Neutrophil (primary cell): ENCODE measurements around the gene ST14.
A peak's percentile ranks its signal among the peaks of the same experiment; 100 is the strongest.

Experiments used
- H3K27ac ChIP-seq: fragments of 200-600 bp; sonication (generic); 2 replicates; pipeline ENCODE4 v1.5.1; 2016; ENCODE audit warnings: mild to moderate bottlenecking, moderate library complexity
- H3K27me3 ChIP-seq: fragments of 200-600 bp; sonication (generic); 2 replicates; pipeline ENCODE4 v1.6.0; 2016; ENCODE audit warnings: mild to moderate bottlenecking
- H3K36me3 ChIP-seq: fragments of 200-600 bp; sonication (generic); 2 replicates; pipeline ENCODE4 v1.5.1; 2017
- H3K4me1 ChIP-seq, 2 experiments: fragments of 200-600 bp in 1 of 2; sonication (generic) in 1 of 2; 1 replicate in 1 of 2; 2 replicates in 1 of 2; pipeline versions ENCODE4 v1.5.1 to v1.6.1; 2013 to 2016; ENCODE audit warnings: low read depth in 1 of 2, low read length in 1 of 2, mild to moderate bottlenecking in 1 of 2, moderate library complexity in 1 of 2; ENCODE audit not compliant: control insufficient read depth in 1 of 2, insufficient read depth in 1 of 2
- H3K4me3 ChIP-seq, 2 experiments: fragments of 200-600 bp in 1 of 2; sonication (generic) in 1 of 2; 1 replicate in 1 of 2; 2 replicates in 1 of 2; pipeline ENCODE4 v1.5.1; 2013 to 2016; ENCODE audit warnings: low read depth in 1 of 2, low read length in 1 of 2, mild to moderate bottlenecking in 1 of 2, moderate library complexity in 1 of 2
- H3K9me3 ChIP-seq: fragments of 200-600 bp; sonication (generic); 2 replicates; pipeline ENCODE4 v1.5.1; 2016
- TF ChIP-seq, protein P1 (sequence below): fragments of 200-600 bp; sonication (generic); IDR thresholded peaks from 2 replicates; pipeline ENCODE4 v1.5.1; 2016; ENCODE audit warnings: antibody characterized with exemption

ST14 gene

DNA sequence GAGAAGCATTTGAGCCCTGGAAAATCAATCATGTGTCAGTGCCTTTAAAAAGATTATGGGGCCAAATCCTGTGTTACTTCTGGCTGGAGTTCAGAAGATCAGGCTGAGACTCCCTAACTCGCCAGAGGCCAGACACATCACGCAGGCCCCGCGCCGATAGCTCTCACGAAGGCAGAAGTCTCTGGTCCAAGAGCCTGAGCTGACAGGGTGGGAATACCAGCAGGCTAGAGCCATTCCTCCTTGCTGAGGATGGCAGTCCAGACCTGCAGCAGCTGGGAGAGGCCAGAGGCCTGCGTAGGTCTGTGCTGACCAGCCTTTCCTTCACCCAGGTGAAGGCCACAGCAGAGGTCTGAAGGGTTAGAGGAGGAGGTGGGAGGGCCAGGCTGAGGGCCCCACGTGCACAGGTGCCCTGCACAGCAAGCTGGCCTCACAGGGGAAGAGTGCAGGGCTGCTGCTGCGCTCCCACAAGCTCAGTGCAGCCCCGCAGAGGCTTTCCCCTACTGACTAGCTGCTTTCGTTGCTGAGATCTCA lies 52.9 kb downstream of the ST14 start:
- Histone ChIP-seq H3K27ac (no peak overlapping the region), H3K9me3 (no peaks in the 10 kb centered on the region), H3K4me1 (peaks cover 0 to 5% of the 10 kb centered on the region in 2 experiments), H3K4me3 (no peak overlapping the region), H3K27me3 (peaks cover 34% of the 10 kb centered on the region), H3K36me3 (no peaks in the 10 kb centered on the region)
- TF ChIP-seq, protein P1, sequence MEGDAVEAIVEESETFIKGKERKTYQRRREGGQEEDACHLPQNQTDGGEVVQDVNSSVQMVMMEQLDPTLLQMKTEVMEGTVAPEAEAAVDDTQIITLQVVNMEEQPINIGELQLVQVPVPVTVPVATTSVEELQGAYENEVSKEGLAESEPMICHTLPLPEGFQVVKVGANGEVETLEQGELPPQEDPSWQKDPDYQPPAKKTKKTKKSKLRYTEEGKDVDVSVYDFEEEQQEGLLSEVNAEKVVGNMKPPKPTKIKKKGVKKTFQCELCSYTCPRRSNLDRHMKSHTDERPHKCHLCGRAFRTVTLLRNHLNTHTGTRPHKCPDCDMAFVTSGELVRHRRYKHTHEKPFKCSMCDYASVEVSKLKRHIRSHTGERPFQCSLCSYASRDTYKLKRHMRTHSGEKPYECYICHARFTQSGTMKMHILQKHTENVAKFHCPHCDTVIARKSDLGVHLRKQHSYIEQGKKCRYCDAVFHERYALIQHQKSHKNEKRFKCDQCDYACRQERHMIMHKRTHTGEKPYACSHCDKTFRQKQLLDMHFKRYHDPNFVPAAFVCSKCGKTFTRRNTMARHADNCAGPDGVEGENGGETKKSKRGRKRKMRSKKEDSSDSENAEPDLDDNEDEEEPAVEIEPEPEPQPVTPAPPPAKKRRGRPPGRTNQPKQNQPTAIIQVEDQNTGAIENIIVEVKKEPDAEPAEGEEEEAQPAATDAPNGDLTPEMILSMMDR: no peak

DNA sequence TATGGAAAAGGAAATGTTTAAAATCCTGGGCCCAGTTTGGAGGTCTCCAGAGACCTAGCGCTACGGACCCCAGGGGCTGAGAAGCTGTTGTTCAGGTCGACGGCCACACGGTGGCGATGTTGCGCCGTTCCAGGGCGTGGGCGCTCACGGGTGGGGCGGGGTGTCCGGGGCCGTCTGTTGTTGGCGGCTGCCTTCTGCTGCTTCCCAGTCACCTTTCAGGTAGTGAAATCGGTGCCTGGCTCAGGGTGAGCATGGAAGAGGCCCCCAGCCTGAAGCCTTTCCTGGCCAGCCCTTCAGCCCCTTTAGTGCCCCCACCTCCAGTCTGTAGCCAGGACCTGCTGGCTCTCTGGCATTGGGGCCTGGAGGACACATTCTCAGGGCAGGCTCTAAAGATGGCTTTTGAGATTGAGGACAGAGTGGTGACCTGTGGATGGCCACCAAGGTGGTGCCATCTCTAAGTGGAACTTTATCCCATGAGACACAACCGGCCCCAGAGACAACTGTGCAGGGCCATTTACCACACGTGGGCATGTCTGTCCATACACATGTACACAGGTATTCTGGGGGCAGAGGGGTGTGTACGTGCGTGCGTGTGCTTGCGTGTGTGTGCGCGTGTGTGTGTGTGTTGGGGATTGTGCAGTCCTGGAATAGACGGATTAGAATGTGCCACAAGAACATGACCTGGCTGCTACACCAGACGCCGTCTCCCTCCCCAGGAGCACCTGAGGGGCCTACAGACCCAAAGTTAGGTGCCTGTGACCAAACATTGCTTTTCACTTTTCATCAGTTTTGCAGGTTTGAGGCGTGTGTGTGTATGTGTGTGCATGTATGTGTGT lies 53.8 kb downstream of the ST14 start:
- H3K4me3 ChIP-seq: no peak overlapping the region
- no peaks in the 10 kb centered on the region for H3K9me3 ChIP-seq
- TF ChIP-seq, protein P1: peak; percentile 90
- no peaks in the 10 kb centered on the region for H3K36me3 ChIP-seq
- peaks cover 34% of the 10 kb centered on the region for H3K27me3 ChIP-seq
- H3K4me1 ChIP-seq: peaks cover 0 to 5% of the 10 kb centered on the region in 2 experiments
- no peak overlapping the region for H3K27ac ChIP-seq

DNA sequence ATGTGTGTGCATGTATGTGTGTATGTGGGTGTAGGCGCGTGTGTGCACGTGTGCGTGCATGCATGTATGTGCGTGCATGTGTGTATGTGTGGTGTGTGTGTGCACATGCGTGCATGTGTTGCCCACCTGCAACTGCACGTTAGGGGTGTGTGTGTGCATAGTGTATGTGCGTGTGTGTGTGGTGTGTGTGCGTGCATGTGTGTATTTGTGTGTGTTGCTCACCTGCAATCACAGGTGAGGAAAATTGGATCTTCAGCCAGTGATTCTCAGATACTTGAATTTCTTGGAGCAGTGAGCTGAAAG lies 54.3 kb downstream of the ST14 start:
- H3K9me3 ChIP-seq: no peaks in the 10 kb centered on the region
- no peak overlapping the region for H3K4me3 ChIP-seq
- H3K4me1 ChIP-seq: peaks cover 0 to 5% of the 10 kb centered on the region in 2 experiments
- H3K27me3 ChIP-seq: peaks cover 34% of the 10 kb centered on the region
- H3K27ac ChIP-seq: no peak overlapping the region
- TF ChIP-seq, protein P1: no peak
- H3K36me3 ChIP-seq: no peaks in the 10 kb centered on the region

DNA sequence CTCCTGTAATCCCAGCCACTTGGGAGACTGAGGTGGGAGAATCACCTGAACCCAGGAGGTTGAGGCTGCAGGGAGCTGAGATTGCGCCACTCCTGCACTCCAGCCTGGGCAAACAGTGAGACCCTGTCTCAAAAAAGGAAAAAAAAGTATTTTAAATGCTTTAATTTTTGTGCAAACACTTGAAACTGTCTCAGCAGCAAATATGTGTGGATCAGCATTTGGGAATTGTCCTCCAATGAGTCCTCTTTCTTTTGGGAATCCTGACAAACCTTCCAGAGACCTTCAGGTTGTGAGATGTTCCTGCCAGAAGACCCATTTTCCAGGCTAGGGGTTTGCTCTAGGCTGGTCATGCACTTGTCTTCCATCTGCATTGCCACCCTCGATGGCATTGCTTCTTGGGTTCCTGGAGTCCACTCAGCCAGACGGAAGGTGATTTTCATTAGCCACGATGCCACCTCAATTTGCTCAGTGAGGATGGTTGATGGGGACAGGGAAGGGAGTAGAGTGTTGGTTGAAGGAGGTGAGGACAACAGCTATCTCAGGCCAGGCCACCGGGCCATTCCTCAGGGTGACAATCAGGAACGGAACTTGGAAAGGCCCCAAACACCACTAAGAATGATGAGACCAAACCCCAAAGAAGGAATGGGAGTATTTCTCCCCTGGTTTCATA lies 55.4 kb downstream of the ST14 start:
- Histone ChIP-seq H3K4me1 (peaks cover 0 to 5% of the 10 kb centered on the region in 2 experiments), H3K4me3 (no peak overlapping the region), H3K9me3 (no peaks in the 10 kb centered on the region), H3K27ac (no peak overlapping the region), H3K36me3 (no peaks in the 10 kb centered on the region), H3K27me3 (peaks cover 34% of the 10 kb centered on the region)
- TF ChIP-seq, protein P1: no peak

DNA sequence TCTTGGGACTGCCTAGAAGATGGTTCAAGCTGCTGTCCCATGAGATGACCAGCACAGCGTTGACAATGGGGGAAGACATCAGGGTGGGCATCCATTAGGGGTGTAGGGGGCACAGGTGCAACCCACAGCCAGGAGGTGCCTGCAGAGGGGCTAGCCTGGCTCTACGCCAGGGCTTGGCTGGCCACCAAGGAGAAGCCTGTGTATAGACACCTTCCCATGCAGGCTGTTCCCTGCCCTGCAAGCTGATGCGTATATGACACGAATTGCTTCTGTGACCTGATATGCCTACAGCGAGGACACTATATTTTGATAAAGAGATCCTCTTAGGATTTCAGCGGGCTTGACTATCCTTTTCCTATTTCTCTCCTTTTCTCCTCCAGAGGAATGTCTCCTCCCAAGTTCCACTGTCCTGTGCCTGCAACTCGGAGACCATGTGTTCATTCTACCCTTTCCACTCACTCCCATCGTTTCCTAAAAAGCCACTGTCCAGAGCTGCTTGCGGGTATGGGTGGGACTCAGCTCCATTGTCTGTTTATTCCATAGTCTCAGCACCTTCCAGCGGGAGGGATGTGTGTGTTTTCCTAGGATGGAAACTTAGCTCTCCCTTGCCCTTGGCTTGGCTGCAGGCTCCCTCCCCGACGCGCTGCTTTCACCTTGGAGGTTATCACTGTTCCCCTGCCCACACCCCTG lies 56.1 kb downstream of the ST14 start:
- Histone ChIP-seq H3K27me3 (peaks cover 34% of the 10 kb centered on the region), H3K4me1 (peaks cover 0 to 5% of the 10 kb centered on the region in 2 experiments), H3K9me3 (no peaks in the 10 kb centered on the region), H3K36me3 (no peaks in the 10 kb centered on the region), H3K4me3 (no peak overlapping the region), H3K27ac (no peak overlapping the region)
- TF ChIP-seq, protein P1: no peak
